Stomach (tissue), 4 donors: ENCODE data around the gene STYX.

Source experiments
- CTCF ChIP-seq, 7 experiments: fragments of 450-650 bp in 4 of 7; fragments of 200-600 bp in 3 of 7; sonication (generic) in 3 of 7; IDR thresholded peaks; one replicate each; pipeline ENCODE4 v1.5.1; 2016 to 2019; ENCODE audit warnings: antibody characterized with exemption in 7 of 7, control low read depth in 2 of 7, mild to moderate bottlenecking in 1 of 7
- EP300 ChIP-seq: sonication (generic); formaldehyde crosslinking; IDR thresholded peaks from one replicate; pipeline ENCODE4 v1.6.1; 2017; ENCODE audit warnings: antibody characterized with exemption
- POLR2A ChIP-seq, 4 donors: fragments of 450-650 bp; IDR thresholded peaks; one replicate each; pipeline ENCODE4 v1.6.1; 2016; ENCODE audit warnings: antibody characterized with exemption in 4 of 4, control low read depth in 2 of 4, mild to moderate bottlenecking in 1 of 4, moderate library complexity in 1 of 4
- POLR2AphosphoS5 ChIP-seq, 3 donors: sonication (generic); formaldehyde crosslinking; IDR thresholded peaks; one replicate each; pipeline ENCODE4 v1.6.1; 2016; ENCODE audit warnings: antibody characterized with exemption in 3 of 3

GRCh38 chr14:52789118-52789517 lies 59.2 kb downstream of the STYX start:
- TF ChIP-seq EP300 = no peak
- no peak for TF ChIP-seq CTCF (IDR thresholded peaks at IDR 0.05)
- no peak for TF ChIP-seq POLR2A (IDR thresholded peaks at IDR 0.05)
- TF ChIP-seq POLR2AphosphoS5 (IDR thresholded peaks at IDR 0.05) = no peak
